ENCODE data around the gene GPATCH1. TPM values are rescaled to one million over a fixed set of nuclear protein-coding genes. Genes with fewer than 3 reads are reported as not detected.

Gene GPATCH1
- total and polyA plus RNA-seq, 2 of the 8 experiments (the other 6 are each of a cell fraction or from before 2014, with no cell fraction given): 4.3 to 8.2 TPM

DNA sequence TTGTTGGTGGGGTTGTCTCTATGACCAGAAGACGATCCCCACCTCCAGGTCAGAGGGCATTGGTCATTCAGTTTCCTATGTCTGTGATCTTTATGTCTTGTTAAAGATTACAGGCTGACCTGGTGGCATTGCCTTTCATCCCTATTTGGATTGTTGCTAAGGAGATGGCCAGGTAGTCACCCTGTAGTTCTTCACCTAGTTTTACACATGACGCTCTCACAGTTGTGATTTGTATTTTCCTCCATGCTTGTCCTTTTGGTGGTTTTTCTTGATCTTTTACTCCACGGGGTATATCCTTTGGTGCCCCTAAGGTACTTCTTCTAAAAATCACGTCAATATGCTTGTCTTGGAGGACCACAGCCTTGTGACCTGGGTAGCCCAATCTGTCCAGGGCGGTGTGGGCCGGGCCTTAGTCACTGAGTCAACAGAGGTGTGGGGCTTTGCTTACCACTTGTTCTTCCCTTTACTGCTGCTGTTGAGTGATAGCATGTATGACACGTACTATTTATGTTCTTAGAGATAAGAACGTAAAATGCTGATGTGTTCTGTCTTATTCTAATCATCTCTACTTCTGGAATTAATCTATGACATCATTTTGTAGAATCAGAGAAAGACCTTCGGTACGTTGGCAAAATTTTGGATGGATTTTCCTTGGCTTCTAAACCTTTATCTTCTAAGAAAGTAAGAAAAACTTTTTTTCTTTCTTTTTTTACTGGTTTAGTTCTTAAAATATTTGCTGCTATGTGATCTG, 20.1 kb downstream of the GPATCH1 start:
- peaks cover 0 to 37% (median 17%) of the 10 kb centered on the region in 4 experiments; a peak in 6 of 8 replicates for H3K36me3 ChIP-seq (ENCODE audit: control insufficient read depth in 2 of 4, insufficient read depth in 4 of 4, low read length in 3 of 4)
- WGBS, 2 experiments (ENCODE audit: extremely low coverage in 1 of 2, insufficient coverage in 1 of 2, insufficient read length in 1 of 2, insufficient replicate concordance in 2 of 2, low coverage in 1 of 2, low lambda C conversion rate in 2 of 2, missing lambda C conversion rate in 1 of 2): 94% methylated on average over 10 of the region's 10 CpGs; no CpG with 5 or more reads in 1 of the 2 experiments
- POLR2A ChIA-PET (ENCODE audit: partially characterized antibody): interaction anchor here (0.7 kb wide), 2 partner anchors 12 to 152 kb away, joined by 3 to 4 read pairs; no protein-coding TSS in a partner anchor

More for the DNA sequence above, 20.1 kb downstream of the GPATCH1 start:
- H3K79me1 ChIP-seq (ENCODE audit: low read depth, low read length): no peaks in the 10 kb centered on the region
- no peak overlapping the region for H4K5ac ChIP-seq (ENCODE audit: insufficient read length, low read depth, low read length)
- CTCF ChIA-PET (ENCODE audit: partially characterized antibody): interaction anchor here (0.6 to 1.8 kb wide), 2 partner anchors 125 to 1791 kb away, joined by 3 to 9 read pairs; no protein-coding TSS in a partner anchor
- no peaks in the 10 kb centered on the region for H3K27me3 ChIP-seq (replicated peaks in 1 of 4; ENCODE audit: control insufficient read depth in 3 of 4, extremely low read depth in 1 of 4, insufficient read depth in 3 of 4, low read length in 3 of 4)
- no peaks in the 10 kb centered on the region for H3K79me2 ChIP-seq (ENCODE audit: control insufficient read depth in 1 of 2, insufficient read depth in 2 of 2, low read length in 2 of 2)
- no peak overlapping the region for H2BK12ac ChIP-seq (ENCODE audit: low read depth, low read length)
- H3K56ac ChIP-seq (replicated peaks; ENCODE audit: insufficient read length, low read depth, low read length): no peak overlapping the region
- TF ChIP-seq EZH2 (IDR thresholded peaks at IDR 0.05; ENCODE audit: low read depth, low read length, severe bottlenecking) (no peak), CEBPB (IDR thresholded peaks at IDR 0.05; ENCODE audit: low read depth, low read length) (no peak), RXRA (IDR thresholded peaks at IDR 0.05; ENCODE audit: insufficient read depth, low read depth, low read length) (no peak), CBX8 (IDR thresholded peaks at IDR 0.05; ENCODE audit: borderline replicate concordance, low read depth, low read length) (no peak), TCF12 (IDR thresholded peaks at IDR 0.05; ENCODE audit: low read depth, low read length) (no peak), SP2 (IDR thresholded peaks at IDR 0.05; ENCODE audit: low read length) (no peak), CBX5 (IDR thresholded peaks at IDR 0.05; ENCODE audit: low read depth, low read length) (no peak), GTF2F1 (IDR thresholded peaks at IDR 0.05; ENCODE audit: borderline replicate concordance, low read depth, low read length) (no peak), EGR1 (IDR thresholded peaks at IDR 0.05; ENCODE audit: borderline replicate concordance, low read depth, low read length) (no peak), POLR2A (IDR thresholded peaks at IDR 0.05; ENCODE audit: control extremely low read depth in 1 of 2, low read depth in 2 of 2, low read length in 2 of 2) (no peak), EP300 (IDR thresholded peaks at IDR 0.05; ENCODE audit: borderline replicate concordance in 1 of 2, low read depth in 2 of 2, low read length in 2 of 2) (no peak), SP4 (IDR thresholded peaks at IDR 0.05; ENCODE audit: low read length) (no peak)
- no peak overlapping the region for H3K4me3 ChIP-seq (ENCODE audit: extremely low read depth in 1 of 4, insufficient read depth in 2 of 4, low read depth in 3 of 4, low read length in 4 of 4)
- H3K9ac ChIP-seq (replicated peaks in 1 of 4; ENCODE audit: extremely low read depth in 1 of 4, low read depth in 3 of 4, low read length in 3 of 4): no peak overlapping the region
- no peak overlapping the region for H4K91ac ChIP-seq (replicated peaks; ENCODE audit: insufficient read length, low read length)
- no peak overlapping the region for H3K27ac ChIP-seq (ENCODE audit: low read depth, low read length)
- H2BK15ac ChIP-seq (ENCODE audit: low read length): no peak overlapping the region
- no peaks in the 10 kb centered on the region for H3K23me2 ChIP-seq (ENCODE audit: low read depth, low read length)
- H3K14ac ChIP-seq (ENCODE audit: insufficient read length): no peak overlapping the region
- no peaks in the 10 kb centered on the region for H3K4me1 ChIP-seq (replicated peaks in 1 of 4; ENCODE audit: control insufficient read depth in 3 of 4, insufficient read depth in 4 of 4, low read length in 3 of 4)
- DNase-seq (ENCODE audit: low read depth in 1 of 2, low spot score in 2 of 2): no peak
- no peak overlapping the region for H2AFZ ChIP-seq (ENCODE audit: low read length)
- no peak overlapping the region for H3K4ac ChIP-seq (replicated peaks; ENCODE audit: insufficient read length, low read depth, low read length)
- H2BK20ac ChIP-seq (ENCODE audit: low read length): no peak overlapping the region
- H3K23ac ChIP-seq (ENCODE audit: insufficient read length): no peak overlapping the region
- H2BK120ac ChIP-seq (replicated peaks; ENCODE audit: low read depth, low read length): no peak overlapping the region
- no peak overlapping the region for H2AK5ac ChIP-seq (ENCODE audit: low read depth, low read length)
- FAIRE-seq: no peak
- no peak overlapping the region for H4K8ac ChIP-seq (ENCODE audit: extremely low read depth, insufficient read depth, low read length)
- H3K4me2 ChIP-seq (ENCODE audit: insufficient read depth in 1 of 2, low read depth in 2 of 2, low read length in 2 of 2): no peak overlapping the region
- no peaks in the 10 kb centered on the region for H4K20me1 ChIP-seq (replicated peaks in 1 of 2; ENCODE audit: control insufficient read depth in 1 of 2, insufficient read depth in 2 of 2, low read length in 2 of 2)
- H3K9me3 ChIP-seq (ENCODE audit: insufficient read depth in 2 of 2, low read depth in 1 of 2, low read length in 1 of 2): no peaks in the 10 kb centered on the region
- no peak overlapping the region for H2BK5ac ChIP-seq (ENCODE audit: low read depth, low read length)
- no peak overlapping the region for H3K18ac ChIP-seq (ENCODE audit: extremely low read depth, low read length)
